Measurements from ENCODE around the gene EMILIN3.

Gene EMILIN3

DNA sequence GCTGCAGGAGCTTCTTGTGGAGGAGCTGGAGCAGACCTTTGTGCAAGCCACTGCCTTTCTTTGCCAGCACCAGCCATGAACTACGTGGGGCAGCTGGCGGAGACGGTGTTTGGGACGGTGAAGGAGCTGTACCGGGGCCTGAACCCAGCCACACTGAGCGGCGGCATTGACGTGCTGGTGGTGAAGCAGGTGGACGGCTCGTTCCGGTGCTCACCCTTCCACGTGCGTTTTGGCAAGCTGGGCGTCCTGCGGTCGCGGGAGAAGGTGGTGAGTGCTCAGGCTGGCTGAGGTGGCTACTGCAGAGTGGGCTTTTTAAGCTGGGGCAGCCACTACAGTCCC is 20.9 kb downstream of the EMILIN3 start:
- no peak for DNase-seq (ENCODE audit: low spot score)

DNA sequence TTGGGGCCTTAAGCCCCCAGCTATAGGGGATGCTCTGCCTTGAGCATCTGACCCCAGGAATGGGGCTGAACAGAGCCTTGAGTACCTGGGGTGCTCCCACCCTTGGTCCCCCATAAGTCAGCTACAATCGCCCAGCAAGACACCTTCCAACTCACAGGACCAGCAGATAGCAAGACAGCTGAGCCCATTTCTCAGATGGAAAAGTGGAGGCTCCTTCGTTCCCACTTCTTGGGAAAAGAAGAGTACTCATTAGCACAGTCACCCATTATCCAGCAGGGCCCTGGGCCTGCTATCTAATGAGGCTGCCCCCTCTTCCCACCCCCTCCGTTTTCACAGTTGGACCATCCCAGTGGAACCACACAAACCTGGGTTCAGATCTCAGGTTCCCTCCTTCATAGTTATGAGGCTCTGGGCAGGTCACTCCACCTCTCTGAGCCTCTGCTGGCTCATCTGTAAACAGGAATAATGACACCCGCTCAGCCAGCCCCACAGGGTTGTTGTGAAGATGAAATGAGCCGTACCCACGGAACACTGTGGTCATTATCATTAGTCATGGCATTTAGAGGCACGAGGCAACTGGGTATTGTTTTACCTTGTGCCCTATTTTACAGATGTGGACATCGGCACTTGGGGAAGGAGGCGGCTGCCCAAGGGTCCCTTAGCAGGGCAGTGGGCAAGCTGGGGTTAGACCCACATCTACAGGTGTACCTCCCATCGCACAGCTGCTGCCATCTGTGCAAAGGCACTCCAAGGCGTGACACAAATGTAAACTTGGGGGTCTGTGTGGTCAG is 21.5 kb downstream of the EMILIN3 start:
- DNase-seq (ENCODE audit: low spot score): no peak

DNA sequence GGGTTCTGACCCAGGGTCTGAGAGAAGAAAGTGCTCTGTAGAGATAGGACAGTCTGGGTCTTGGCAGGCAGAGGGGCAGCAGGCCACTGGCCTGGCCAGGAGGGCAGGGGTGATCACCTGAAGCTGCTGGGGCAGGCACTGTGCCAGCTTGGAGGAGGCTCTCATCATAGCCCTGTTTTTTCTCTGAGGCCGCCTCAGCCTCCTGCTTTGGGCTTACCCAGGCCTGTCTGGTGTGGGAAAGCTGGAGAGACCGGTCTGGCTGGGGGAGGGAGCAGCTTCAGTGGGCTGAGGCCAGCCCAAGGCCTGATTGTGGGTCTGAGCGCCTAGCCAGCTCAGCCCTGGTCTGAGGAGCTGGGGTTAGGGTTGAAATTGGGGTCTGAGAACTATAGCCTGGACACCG is 22.1 kb downstream of the EMILIN3 start:
- no peak for DNase-seq (ENCODE audit: low spot score)

DNA sequence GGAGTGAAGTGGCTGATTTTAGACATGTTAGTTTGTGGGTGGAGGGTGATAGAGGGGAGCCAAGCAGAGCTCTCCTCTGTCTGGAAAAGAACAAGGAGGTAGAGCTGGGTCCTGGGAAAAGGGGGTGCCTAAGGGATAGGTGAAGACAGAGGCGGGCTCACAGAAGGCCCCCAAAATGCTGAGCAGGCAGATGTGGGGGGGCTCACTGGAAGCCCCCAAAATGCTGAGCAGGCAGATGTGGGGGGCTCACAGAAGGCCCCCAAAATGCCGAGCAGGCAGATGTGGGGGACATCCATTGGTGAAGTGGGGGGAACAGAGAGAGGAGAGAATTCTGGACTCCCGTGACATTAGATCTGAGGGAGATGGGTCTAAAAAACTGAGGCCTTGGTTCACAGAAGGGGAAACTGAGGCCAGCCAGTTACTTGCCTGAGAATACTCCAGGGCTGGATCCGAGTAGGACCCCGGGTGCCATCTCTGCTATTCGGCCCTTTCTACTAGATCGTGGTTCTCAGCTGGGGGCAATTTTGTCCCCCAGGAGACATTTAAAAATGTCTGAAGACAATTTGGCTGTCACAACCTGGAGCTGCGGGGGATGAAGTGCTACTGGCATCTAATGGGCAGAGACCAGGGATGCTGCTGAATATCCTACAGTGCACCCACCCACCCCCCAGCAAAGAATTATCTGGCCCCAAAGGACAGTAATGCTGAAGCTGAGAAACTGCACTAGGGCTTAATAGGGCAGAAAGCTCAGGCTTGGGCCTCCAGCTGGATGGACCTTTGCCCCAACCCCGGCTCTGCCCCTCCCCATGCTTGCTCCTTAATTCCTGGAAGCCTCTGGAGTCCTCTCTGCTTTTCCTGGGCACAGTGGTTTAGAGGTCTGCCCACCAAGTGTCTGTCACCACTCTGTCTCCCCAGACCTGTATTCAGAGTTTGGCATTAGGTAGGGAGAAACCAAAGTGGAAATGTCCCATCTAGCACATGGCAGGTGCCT is 23.8 kb downstream of the EMILIN3 start:
- no peak for DNase-seq (ENCODE audit: low spot score)

DNA sequence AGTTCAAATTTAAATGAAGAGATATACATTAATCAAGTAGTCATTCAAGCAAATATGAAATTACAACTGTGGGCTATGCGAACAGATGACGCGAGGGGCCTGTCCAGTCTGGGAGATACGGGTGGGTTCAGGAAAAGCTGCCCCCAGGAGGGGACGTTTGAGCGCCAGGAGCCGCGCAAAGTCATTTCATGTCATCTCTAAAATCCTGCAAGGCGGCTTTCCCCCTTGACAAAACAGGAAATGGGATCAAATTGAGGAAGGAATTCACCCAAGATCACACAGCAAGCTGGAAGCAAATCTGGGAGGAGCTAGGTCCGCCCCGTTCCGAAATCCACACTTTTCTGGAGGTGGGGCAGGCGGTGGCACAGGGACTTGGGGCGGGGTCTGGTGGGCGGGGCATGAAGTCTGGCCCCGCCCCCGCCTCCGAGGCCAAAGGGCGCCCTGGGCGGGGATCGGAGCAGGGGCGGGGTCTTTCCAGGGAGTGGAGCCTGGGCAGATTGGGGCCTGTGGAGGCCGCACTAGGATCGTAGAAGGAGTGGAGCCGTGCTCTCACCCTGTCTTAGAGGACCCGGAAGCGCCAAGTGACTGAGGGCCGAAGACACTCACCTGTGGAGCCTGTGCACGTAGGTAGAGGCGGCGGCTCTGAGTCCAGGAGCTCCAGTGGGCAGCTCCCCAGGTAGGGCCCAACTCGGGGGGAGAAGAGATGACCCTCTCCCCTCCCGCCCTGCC is 26.1 kb downstream of the EMILIN3 start, which contains the start of gene LPIN3:
Gene LPIN3, plus strand, starts transcription at position 495 of the 729 bp plus-strand sequence. CDS start 4,983 bp downstream, outside the sequence.
- peak; percentile 42 for DNase-seq (ENCODE audit: low spot score)

DNA sequence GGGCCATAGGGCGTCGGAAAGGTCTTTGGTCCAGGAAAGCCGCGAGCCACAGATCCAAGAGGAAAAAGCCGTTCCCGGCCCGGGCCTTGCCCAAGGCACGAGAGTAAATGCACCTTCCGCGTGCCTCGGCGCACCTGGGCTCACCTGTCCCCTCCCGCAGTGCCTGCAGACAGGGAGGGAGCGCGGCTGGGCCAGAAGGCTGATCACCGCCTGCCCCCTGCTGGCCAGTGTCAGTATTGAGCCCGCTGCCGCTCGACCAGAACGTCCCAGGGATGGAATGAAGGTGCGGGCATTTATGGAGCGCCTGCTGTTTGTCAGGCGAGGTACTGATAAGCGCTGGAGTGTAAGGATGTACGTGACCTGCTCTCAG is 26.7 kb downstream of the EMILIN3 start:
- peak; percentile 48 for DNase-seq (ENCODE audit: low spot score)

DNA sequence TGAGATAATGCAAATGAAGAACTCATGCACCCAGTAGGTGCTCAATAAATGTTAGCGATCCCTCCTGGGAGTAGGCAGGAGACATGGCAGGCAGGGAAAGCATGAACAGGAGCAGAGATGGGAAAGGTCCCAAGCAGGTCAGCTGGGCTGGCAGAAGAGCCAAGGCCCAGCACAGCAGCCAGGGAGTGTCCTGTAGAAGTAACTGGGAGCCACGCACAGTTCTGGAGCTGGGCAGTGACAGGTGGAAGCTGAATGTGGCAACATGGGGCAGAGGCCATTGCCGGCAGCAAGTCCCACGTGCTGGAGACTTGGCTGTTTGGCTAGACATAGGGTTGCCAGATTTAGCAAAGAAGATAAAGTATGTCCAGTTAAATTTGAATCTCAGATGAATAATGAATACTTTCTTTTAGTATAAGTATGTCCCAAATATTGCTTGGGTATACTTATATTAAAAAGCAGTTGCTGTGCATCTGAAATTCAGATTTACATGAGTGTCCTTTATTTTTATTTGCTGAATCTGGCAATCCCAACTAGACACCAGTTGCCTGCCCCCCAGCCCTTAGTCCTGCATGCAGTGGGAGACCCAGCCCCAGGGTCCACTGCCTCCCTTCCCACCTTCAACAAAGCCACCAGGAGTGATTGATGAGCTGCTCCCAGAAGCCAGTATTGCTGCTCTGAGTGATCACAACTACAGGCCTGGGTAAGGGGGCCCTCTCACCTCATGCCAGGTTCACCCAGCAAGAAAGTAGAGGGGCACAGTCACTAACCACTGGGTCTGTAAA is 29.7 kb downstream of the EMILIN3 start:
- DNase-seq (ENCODE audit: low spot score): no peak

DNA sequence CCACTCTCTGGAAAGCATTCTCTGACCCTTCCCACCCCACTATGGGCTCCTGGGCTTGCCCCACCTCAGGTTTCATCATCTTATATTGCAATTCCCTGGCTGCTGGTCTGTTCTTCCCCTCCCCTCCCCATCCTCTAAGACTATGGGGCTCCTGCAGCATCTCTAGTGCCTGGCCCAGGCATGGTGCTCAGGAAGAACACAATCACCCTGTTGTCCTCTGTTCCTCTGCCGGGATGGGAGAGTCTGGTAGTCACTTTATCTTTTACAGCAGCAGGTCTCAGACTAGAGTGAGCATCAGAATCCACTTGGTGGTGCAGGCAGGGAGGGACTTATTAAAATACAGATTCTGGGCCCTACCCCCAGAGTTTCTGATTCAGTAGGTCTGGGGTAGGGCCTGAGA is 31.0 kb downstream of the EMILIN3 start:
- DNase-seq (ENCODE audit: low spot score): peak; percentile 57

DNA sequence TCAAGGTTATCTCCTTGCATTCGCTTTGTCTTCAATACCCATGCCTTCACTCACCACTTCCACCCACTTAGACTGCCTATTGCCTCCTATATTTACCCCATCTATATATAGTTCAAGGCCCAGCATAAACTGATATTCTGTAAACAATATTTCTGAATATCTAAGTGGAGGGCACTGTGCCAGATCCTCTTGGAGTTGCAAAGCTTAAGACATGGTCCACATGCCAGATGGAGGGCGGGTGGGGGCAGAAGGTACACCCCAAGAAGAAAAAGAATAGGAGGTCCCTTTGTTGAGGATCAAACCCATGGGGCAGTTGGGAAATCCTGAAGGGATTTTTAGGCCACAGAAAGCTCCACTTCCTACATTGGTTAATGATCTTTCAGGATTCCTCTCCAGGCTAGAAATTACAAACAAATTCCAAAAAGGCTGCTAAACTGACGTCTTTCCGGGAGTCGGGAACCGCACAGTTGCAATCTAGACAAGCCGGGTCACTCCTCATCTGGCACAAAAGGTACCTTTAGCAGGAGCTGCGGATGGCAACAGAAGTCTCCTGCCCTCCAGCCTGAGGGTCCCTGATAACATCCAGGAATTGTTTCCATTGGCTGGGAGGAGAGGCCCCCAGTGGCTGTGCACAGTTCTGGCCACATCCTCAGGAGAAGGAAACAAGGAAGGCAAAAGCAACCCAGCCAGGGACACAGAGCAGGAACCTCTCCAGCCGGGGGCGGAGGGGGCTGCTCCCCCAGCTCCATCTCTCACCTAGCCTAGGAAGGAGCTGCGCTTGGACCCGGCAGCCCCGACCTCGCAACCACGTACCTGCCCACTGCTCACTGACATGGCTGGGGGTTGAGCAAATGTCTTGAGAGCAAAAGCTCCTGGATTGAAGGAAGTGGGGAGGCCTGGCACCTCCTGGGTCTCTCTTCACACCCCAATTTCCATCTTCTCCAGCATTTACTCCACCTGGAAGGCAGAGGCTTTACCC is 31.9 kb downstream of the EMILIN3 start:
- DNase-seq (ENCODE audit: low spot score): no peak

DNA sequence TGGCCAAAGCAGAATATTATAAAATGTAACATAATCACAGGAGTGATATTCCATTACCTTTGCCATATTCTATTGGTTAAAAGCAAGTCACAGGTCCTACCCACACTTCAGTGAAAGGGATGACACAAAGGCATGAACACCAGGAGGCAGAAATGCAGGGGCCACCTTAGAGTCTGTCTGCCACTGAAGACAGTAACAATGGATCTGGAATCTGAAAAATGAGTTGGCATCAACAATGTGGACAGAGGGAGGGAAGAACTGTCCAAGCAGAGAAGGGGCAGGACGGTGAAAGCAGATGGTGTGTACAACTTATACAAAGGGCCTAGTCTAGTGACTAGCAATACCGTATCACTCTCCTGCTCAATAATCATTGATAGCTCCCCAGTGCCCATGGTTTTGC is 32.6 kb downstream of the EMILIN3 start:
- no peak for DNase-seq (ENCODE audit: low spot score)

DNA sequence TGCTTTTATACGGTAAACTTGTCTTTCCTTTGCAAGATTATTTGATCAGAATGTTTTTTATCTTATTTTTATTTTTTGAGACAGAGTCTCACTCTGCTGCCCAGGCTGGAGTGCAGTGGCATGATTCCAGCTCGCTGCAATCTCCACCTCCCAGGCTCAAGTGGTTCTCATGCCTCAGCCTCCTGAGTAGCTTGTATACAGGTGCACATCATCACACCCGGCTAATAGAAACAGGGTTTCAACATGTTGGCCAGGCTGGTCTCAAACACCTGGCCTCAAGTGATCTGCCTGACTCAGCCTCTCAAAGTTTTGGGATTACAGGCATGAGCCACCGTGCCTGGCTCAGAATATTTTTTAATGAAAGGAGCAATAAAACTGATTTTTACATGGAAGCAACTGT is 34.9 kb downstream of the EMILIN3 start:
- DNase-seq (ENCODE audit: low spot score): no peak

DNA sequence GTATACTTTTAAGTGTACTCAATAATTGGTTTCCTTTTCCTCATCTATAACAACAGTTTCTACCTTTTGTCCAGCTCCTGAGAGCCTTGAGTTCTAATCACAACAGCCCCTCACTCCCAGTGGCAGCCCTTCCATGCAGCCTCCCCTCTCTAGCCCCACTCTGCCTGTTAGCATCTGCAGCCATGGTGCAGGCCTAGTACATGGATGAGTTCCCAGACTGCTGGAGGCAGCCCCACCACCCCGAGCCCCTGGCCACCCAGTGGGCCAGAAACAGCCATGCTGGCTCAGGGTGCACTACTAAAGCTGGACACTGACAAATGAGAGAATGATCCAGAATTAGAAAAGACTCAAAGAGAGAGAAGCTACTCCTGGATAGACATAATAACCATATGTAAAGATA is 35.7 kb downstream of the EMILIN3 start:
- DNase-seq (ENCODE audit: low spot score): no peak

DNA sequence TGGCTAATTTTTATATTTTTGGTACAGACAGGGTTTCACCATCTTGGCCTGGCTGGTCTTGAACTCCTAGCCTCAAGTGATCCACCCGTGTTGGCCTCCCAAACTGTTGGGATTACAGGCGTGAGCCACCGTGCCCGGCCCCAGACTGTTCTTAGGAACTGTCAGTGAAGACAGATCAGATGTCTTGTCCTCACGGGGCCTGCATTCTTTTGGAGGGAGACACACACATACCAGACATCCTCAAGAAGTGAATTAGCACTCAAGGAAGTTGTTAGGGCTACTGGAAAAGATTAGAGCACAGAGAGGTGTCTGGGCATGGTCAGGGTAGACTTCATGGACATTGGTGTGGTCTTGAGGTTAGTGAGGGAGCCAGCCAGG is 36.3 kb downstream of the EMILIN3 start:
- no peak for DNase-seq (ENCODE audit: low spot score)

DNA sequence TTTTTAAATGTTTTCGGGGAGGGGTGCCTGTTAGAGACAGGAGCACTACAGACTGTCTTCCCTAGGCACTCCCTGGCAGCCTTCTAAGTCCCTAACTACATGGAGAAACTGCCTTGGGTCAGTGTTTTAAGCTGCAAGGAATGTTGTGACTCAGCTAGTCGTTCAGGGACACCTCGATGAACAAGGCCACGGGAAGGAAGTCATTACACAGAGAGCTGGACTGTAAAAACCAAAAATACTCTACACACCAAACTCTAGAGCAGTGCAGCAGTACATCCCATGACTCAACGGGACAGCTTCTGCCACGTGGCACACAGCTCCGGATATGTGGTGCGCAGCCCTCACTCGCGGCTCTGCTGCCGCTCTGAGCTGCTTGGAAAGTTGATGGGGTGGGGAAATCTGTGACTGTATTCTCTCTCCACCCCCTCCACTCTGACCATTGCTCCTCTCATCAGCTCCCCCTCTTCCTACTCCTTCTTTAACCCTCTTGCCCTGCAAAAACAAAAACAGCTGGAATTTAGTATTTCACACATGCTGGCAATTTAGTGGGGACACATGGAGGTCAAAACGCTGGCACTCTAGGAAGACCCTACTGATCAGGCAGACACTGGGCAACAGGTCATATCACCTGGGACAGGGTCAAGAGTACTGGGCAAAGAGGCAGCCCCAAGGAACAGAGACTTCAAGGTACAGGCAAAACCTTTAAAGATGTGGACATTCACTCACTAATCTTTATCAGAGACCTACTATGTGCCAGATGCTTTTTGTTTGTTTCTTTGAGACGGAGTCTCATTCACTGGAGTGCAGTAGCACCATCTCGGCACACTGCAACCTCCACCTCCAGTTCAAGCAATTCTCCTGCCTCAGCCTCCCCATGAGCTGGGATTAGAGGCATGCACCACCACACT is 36.9 kb downstream of the EMILIN3 start:
- peak; percentile 61 for DNase-seq (ENCODE audit: low spot score)

DNA sequence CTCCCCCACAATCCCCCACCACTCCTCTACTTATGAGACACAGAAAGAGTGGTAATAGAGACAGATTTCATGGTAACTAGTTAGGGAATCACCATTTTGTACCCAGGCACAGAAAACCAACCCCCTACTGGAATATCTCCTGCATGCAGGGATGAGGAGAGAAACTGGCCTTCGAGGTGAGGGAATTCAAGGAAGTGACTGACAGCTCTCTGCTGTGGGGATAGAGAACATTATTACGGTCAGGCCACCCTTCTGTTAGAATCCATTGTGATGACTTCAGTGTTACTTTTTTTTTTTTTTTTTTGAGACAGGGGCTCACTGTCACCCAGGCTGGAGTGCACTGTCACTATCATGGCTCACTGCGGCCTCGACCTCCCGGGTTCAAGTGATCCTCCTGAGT is 39.4 kb downstream of the EMILIN3 start:
- no peak for DNase-seq (ENCODE audit: low spot score)

DNA sequence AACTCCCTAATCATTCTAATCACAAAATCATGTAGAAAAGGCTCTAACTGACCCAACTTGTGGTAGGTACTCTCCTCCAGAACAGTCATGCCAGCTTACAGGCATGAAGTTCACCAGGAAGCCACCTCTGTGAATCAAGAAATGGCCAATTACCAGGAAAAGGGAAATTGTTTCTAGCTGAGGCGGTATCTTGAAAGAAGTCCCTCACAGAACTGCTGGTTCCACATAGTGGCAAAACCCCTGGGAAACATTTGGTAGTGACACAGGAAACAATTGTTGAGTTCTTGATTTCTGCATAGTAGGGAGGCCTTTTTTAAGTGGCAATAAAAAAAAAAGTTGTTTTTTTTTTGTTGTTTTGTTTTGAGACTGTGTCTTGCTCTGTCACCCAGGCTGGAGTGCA is 45.6 kb downstream of the EMILIN3 start:
- no peak for DNase-seq (ENCODE audit: low spot score)

DNA sequence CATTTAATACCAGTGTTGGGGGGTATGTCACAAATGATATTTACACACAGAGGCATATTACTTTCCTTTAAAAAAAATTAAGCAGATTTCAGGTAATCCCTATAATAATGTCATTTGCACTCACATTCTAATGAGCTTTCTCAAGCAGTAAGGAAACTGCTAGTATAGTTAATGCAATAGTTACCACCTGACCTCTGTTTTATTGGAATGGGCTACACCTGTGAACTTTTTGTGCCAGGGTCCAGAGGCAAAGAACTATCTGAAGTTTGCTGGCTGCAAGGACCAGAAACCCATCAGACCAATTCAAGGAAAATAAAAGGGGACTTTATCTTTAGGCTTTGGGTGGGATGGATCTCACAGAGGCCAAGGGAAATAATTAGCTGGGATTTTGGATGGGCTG is 46.2 kb downstream of the EMILIN3 start:
- DNase-seq (ENCODE audit: low spot score): no peak

DNA sequence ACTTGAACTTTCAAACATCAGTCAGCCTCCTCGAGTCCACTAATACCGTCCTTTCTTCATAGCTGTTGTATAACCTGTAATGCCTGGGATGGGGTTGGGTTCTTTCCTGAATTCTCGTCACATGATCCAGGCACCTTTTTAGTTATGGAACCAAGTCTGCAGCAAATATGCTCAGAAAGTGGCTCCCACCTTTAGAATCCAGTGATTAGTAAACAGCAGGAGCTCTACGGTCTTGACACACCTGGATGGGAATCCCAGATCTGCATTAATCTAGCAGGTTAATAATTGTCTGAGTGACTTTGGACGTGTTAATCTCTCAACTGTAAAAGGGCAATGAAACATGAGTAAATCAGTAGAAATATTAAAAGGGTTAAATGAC is 48.4 kb downstream of the EMILIN3 start:
- no peak for DNase-seq (ENCODE audit: low spot score)

DNA sequence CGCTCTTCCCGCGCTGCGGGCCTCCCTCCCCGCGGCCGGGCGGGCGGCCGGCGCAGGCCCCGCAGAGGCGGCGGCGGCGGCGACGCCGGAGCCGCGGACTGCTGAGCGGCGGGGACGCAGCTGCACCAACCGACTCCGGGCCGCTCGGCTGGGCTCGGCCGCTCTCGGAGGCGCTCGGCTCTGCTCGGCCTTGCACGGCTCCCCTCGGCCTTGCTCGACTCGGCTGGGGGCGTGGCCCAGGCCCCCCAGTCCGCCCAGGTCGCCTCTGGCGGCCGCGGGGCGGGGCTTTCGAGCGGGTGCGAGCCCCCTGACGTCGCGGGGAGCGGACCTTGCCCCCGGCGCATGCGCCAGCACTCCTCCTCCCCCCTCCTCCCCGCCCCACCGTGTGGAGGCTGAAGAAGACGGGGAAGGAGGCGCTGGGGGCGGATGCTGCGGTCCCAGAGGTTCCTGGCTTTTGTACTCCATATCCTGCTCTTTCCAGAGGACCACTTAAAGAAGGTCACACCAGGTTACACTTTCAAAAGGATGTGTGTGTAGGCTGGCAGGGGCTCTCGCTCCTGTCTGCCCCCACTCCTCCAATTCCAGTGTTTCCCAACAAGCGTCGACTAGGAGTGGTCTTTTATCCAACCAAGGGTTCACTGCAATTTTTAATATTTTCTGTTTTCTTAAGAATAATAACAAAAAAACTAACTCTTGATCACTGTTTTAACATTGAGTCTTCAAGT is 48.9 kb downstream of the EMILIN3 start, which contains the start of gene ZHX3:
Gene ZHX3, minus strand, starts transcription at position 186 of the 725 bp plus-strand sequence. CDS start 112,815 bp downstream, outside the sequence.
- peak; percentile 96 for DNase-seq (ENCODE audit: low spot score)
